K562 (cell line): ENCODE results near the gene DTNBP1. TPM values are rescaled to one million over a fixed set of nuclear protein-coding genes. Genes with fewer than 3 reads are reported as not detected.

Experiments used
- ARID3B ChIP-seq: fragments of 250-450 bp; sonication (Bioruptor Pico); IDR thresholded peaks from 2 replicates; pipeline ENCODE4 v1.4.0; 2020; ENCODE audit warnings: borderline replicate concordance
- BCLAF1 ChIP-seq, 2 experiments: fragments of 450-650 bp in 1 of 2; IDR thresholded peaks; 2 replicates each; pipeline ENCODE4 v1.6.1; 2011 to 2017; ENCODE audit warnings: low read depth in 2 of 2, antibody characterized with exemption in 1 of 2, borderline replicate concordance in 1 of 2, low read length in 1 of 2, mild to moderate bottlenecking in 1 of 2, mixed read lengths in 1 of 2; ENCODE audit not compliant: control insufficient read depth in 1 of 2
- PHB ChIP-seq: fragments of 250-450 bp; sonication (Bioruptor Pico); IDR thresholded peaks from 2 replicates; pipeline ENCODE4 v1.5.0; 2021
- PTBP1 ChIP-seq: fragments of 200-400 bp; formaldehyde crosslinking; IDR thresholded peaks from 2 replicates; pipeline ENCODE4 v1.6.1; 2017; ENCODE audit warnings: low read depth, low read length
- SREBF1 ChIP-seq: fragments of 150-350 bp; IDR thresholded peaks from 2 replicates; pipeline ENCODE4 v1.6.1; 2014; ENCODE audit warnings: antibody characterized with exemption, low read depth, low read length, borderline replicate concordance
- ZNF133 ChIP-seq: fragments of 250-450 bp; sonication (Bioruptor Pico); IDR thresholded peaks from 2 replicates; pipeline ENCODE4 v1.4.0; 2020; ENCODE audit warnings: mild to moderate bottlenecking
- ZNF696 ChIP-seq: fragments of 250-450 bp; sonication (Bioruptor Pico); conservative IDR thresholded peaks from 2 replicates; pipeline ENCODE4 v1.4.0; 2020; ENCODE audit warnings: mild to moderate bottlenecking, moderate library complexity
- polyA plus RNA-seq, 8 experiments: library from polyadenylated mRNA; depleted of rRNA in 4 of 8; stranded (reverse) in 5 of 8; unstranded in 3 of 8; fragments of >200 nt; fragmentation: Nextera tagmentation in 2 of 8; fragmentation: Illumina TruSeq in 1 of 8; extraction: Ambion mirVana in 2 of 8; extraction: Trizol in 1 of 8; gene quantifications; 2 replicates each; pipeline versions ENCODE4 v1.2.1 to v1.2.3, GENCODE V29; 2011 to 2014; ENCODE audit warnings: inconsistent platforms in 1 of 8, missing spikeins in 1 of 8
- total RNA-seq, 7 experiments: library from RNA; depleted of rRNA in 6 of 7; stranded (reverse); fragments of >200 nt in 6 of 7; fragmentation: Illumina TruSeq in 2 of 7; extraction: Trizol in 2 of 7; gene quantifications; 2 replicates each; pipeline versions ENCODE4 v1.2.1 to v1.2.3, GENCODE V29; 2011 to 2021; ENCODE audit warnings: low replicate concordance in 1 of 7
- TF ChIP-seq, protein P1 (sequence below): fragments of 450-650 bp; formaldehyde crosslinking; IDR thresholded peaks from 2 replicates; pipeline ENCODE4 v1.4.0; 2022; ENCODE audit warnings: missing genetic modification characterization
- TF ChIP-seq, protein P2 (sequence below): fragments of 250-450 bp; sonication (Bioruptor Pico); IDR thresholded peaks from 2 replicates; pipeline ENCODE4 v1.8.0; 2022; ENCODE audit warnings: inconsistent platforms
- TF ChIP-seq, protein P3 (sequence below): fragments of 200-800 bp; sonication (Bioruptor generic); IDR thresholded peaks from 2 replicates; pipeline ENCODE4 v1.6.1; 2017; ENCODE audit warnings: missing genetic modification characterization, missing compliant biosample characterization

DTNBP1 gene
- total and polyA plus RNA-seq, 9 of the 15 experiments (the other 6 are each of a cell fraction or from before 2014, with no cell fraction given): 16.7 to 54.5 (median 21.4) TPM

DNA sequence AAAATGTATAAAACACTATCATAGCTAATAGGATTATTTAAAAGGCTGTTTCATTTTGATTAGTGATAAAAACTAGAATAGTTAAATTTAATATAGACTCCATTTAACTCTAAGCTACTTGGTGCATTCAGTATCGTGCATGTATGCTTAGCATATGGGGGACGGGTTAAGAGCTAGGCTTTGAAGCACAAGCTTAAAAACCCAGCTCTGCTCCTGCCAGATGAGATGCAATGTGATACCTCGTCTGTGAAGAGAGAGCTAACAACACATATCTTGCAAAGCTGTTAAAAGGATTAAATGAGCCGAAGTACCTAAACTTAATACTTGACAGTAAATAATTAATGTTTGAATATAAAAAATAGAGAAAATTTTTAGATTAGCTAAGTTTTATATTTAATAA is 42.2 kb downstream of the DTNBP1 start (continued):
- no peak for TF ChIP-seq ARID3B
- TF ChIP-seq PHB (CRISPR knock-in tag): no peak
- TF ChIP-seq ZNF696 (CRISPR knock-in tag): no peak
- no peak for TF ChIP-seq SREBF1
- TF ChIP-seq PTBP1: no peak
- TF ChIP-seq, protein P1, sequence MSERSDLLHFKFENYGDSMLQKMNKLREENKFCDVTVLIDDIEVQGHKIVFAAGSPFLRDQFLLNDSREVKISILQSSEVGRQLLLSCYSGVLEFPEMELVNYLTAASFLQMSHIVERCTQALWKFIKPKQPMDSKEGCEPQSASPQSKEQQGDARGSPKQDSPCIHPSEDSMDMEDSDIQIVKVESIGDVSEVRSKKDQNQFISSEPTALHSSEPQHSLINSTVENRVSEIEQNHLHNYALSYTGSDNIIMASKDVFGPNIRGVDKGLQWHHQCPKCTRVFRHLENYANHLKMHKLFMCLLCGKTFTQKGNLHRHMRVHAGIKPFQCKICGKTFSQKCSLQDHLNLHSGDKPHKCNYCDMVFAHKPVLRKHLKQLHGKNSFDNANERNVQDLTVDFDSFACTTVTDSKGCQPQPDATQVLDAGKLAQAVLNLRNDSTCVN (CRISPR knock-in tag): no peak
- no peak for TF ChIP-seq BCLAF1 (IDR thresholded peaks at IDR 0.05; ENCODE audit: borderline replicate concordance in 1 of 2, control insufficient read depth in 1 of 2, low read depth in 2 of 2, low read length in 1 of 2)
- no peak for TF ChIP-seq ZNF133 (CRISPR knock-in tag)
- TF ChIP-seq, protein P2, sequence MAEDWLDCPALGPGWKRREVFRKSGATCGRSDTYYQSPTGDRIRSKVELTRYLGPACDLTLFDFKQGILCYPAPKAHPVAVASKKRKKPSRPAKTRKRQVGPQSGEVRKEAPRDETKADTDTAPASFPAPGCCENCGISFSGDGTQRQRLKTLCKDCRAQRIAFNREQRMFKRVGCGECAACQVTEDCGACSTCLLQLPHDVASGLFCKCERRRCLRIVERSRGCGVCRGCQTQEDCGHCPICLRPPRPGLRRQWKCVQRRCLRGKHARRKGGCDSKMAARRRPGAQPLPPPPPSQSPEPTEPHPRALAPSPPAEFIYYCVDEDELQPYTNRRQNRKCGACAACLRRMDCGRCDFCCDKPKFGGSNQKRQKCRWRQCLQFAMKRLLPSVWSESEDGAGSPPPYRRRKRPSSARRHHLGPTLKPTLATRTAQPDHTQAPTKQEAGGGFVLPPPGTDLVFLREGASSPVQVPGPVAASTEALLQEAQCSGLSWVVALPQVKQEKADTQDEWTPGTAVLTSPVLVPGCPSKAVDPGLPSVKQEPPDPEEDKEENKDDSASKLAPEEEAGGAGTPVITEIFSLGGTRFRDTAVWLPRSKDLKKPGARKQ: no peak
- TF ChIP-seq, protein P3, sequence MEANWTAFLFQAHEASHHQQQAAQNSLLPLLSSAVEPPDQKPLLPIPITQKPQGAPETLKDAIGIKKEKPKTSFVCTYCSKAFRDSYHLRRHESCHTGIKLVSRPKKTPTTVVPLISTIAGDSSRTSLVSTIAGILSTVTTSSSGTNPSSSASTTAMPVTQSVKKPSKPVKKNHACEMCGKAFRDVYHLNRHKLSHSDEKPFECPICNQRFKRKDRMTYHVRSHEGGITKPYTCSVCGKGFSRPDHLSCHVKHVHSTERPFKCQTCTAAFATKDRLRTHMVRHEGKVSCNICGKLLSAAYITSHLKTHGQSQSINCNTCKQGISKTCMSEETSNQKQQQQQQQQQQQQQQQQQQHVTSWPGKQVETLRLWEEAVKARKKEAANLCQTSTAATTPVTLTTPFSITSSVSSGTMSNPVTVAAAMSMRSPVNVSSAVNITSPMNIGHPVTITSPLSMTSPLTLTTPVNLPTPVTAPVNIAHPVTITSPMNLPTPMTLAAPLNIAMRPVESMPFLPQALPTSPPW (CRISPR knock-in tag): no peak
